H1 (cell line): ENCODE data around the gene CSNK2B. TPM values are rescaled to one million over a fixed set of nuclear protein-coding genes. Genes with fewer than 3 reads are reported as not detected.

Source experiments
- ASH2L ChIP-seq: fragments of 200-600, 300-600 bp; sonication (generic); IDR thresholded peaks from one replicate; pipeline ENCODE4 v1.7.1; 2017; ENCODE audit warnings: low read length
- BACH1 ChIP-seq: IDR thresholded peaks from 2 replicates; pipeline ENCODE4 v1.6.1; 2012; ENCODE audit warnings: low read length, improper control_type of control experiment
- BCL11A ChIP-seq, 2 experiments: IDR thresholded peaks; one replicate each; pipeline ENCODE4 v1.6.1; 2011; ENCODE audit warnings: low read depth in 2 of 2, low read length in 2 of 2, mild to moderate bottlenecking in 2 of 2
- CREB1 ChIP-seq: IDR thresholded peaks from 2 replicates; pipeline ENCODE4 v1.6.1; 2012; ENCODE audit warnings: inconsistent platforms
- CTCF ChIP-seq, 3 experiments: IDR thresholded peaks; 1 replicate in 2 of 3; 2 replicates in 1 of 3; pipeline versions ENCODE4 v1.5.1 to v1.6.1; 2011; ENCODE audit warnings: low read length in 3 of 3, mild to moderate bottlenecking in 3 of 3, inconsistent platforms in 2 of 3, low read depth in 1 of 3, moderate library complexity in 1 of 3; ENCODE audit not compliant: insufficient read depth in 1 of 3; ENCODE audit errors: control extremely low read depth in 1 of 3
- GABPA ChIP-seq: IDR thresholded peaks from 2 replicates; pipeline ENCODE4 v1.6.1; 2011; ENCODE audit warnings: mild to moderate bottlenecking, low read length, moderate library complexity, borderline replicate concordance; ENCODE audit not compliant: insufficient read depth
- HDAC6 ChIP-seq: IDR thresholded peaks from one replicate; pipeline ENCODE4 v1.7.1; 2012; ENCODE audit warnings: low read depth, mild to moderate bottlenecking, inconsistent platforms, low read length, moderate library complexity
- JUN ChIP-seq: IDR thresholded peaks from 2 replicates; pipeline ENCODE4 v1.6.1; 2011; ENCODE audit warnings: low read depth, mild to moderate bottlenecking, improper control_type of control experiment, low read length
- NANOG ChIP-seq: IDR thresholded peaks from 2 replicates; pipeline ENCODE4 v1.6.1; 2011; ENCODE audit warnings: low read length, low read depth, mild to moderate bottlenecking, inconsistent platforms; ENCODE audit not compliant: insufficient read depth, poor library complexity, severe bottlenecking
- POLR2AphosphoS5 ChIP-seq: IDR thresholded peaks from 2 replicates; pipeline ENCODE4 v1.6.1; 2011; ENCODE audit warnings: low read depth, low read length
- POU5F1 ChIP-seq: IDR thresholded peaks from 2 replicates; pipeline ENCODE4 v1.6.1; 2011; ENCODE audit warnings: low read depth, mild to moderate bottlenecking, low read length, moderate library complexity
- RAD21 ChIP-seq, 2 experiments: IDR thresholded peaks in 1 of 2; conservative IDR thresholded peaks in 1 of 2; 2 replicates each; pipeline ENCODE4 v1.6.1; 2011; ENCODE audit warnings: low read depth in 2 of 2, low read length in 2 of 2, improper control_type of control experiment in 1 of 2, inconsistent platforms in 1 of 2, mild to moderate bottlenecking in 1 of 2, moderate library complexity in 1 of 2
- RBBP5 ChIP-seq: IDR thresholded peaks from 2 replicates; pipeline ENCODE4 v1.7.1; 2012; ENCODE audit warnings: low read depth, mild to moderate bottlenecking, inconsistent platforms, low read length, moderate library complexity, borderline replicate concordance
- RFX5 ChIP-seq: IDR thresholded peaks from 2 replicates; pipeline ENCODE4 v1.6.1; 2011; ENCODE audit warnings: low read depth, low read length, improper control_type of control experiment, borderline replicate concordance
- RXRA ChIP-seq: IDR thresholded peaks from 2 replicates; pipeline ENCODE4 v1.6.1; 2011; ENCODE audit warnings: low read depth, mild to moderate bottlenecking, low read length, moderate library complexity; ENCODE audit not compliant: insufficient read depth
- SIRT6 ChIP-seq: IDR thresholded peaks from one replicate; pipeline ENCODE4 v1.7.1; 2012; ENCODE audit warnings: low read length, inconsistent platforms
- SP1 ChIP-seq: IDR thresholded peaks from 2 replicates; pipeline ENCODE4 v1.6.1; 2011; ENCODE audit warnings: low read depth, low read length
- SP4 ChIP-seq: IDR thresholded peaks from 2 replicates; pipeline ENCODE4 v1.6.1; 2012; ENCODE audit warnings: low read length, inconsistent platforms
- SRF ChIP-seq: IDR thresholded peaks from 2 replicates; pipeline ENCODE4 v1.6.1; 2011; ENCODE audit warnings: mild to moderate bottlenecking, low read depth, low read length, moderate library complexity
- TAF1 ChIP-seq: IDR thresholded peaks from 2 replicates; pipeline ENCODE4 v1.6.1; 2011; ENCODE audit warnings: mild to moderate bottlenecking, low read depth, low read length
- TAF7 ChIP-seq: optimal IDR thresholded peaks from 2 replicates; pipeline ENCODE3; 2011; ENCODE audit warnings: low read depth, mild to moderate bottlenecking, inconsistent platforms, low read length, moderate library complexity, borderline replicate concordance
- TBP ChIP-seq: IDR thresholded peaks from 2 replicates; pipeline ENCODE4 v1.6.1; 2011; ENCODE audit warnings: low read depth, low read length, improper control_type of control experiment
- TEAD4 ChIP-seq: IDR thresholded peaks from 2 replicates; pipeline ENCODE4 v1.6.1; 2012; ENCODE audit warnings: low read depth, low read length, inconsistent platforms, mixed read lengths
- ZNF274 ChIP-seq: IDR thresholded peaks from 2 replicates; pipeline ENCODE4 v1.7.0; 2012; ENCODE audit warnings: low read length, borderline replicate concordance; ENCODE audit errors: extremely low read depth
- polyA plus RNA-seq, 7 experiments: library from polyadenylated mRNA; depleted of rRNA in 3 of 7; stranded (reverse) in 5 of 7; unstranded in 2 of 7; fragments of >200 nt in 5 of 7; fragments of 200-250 nt in 2 of 7; gene quantifications; 1 replicate in 5 of 7; 2 replicates in 1 of 7; 4 replicates in 1 of 7; pipeline versions ENCODE4 v1.2.1 to v1.2.3, GENCODE V29; 2011 to 2013; ENCODE audit warnings: missing spikeins in 2 of 7, mixed read lengths in 2 of 7
- total RNA-seq: library from RNA; stranded (reverse); fragmentation: NEBNext Ultra II Directional; extraction: Animal tissue kit (Norgen Biotek cat#: 25700); gene quantifications from 2 replicates; pipeline ENCODE4 v1.2.1, GENCODE V29; 2021

Gene CSNK2B
- total and polyA plus RNA-seq, 2 of the 8 experiments (the other 6 are each of a cell fraction or from before 2014, with no cell fraction given), result 169 to 208 TPM

- TF ChIP-seq TBP (peak; percentile 67), TEAD4 (no peak; the same call in 1 of the 2 replicates), TAF1 (peak; percentile 85), ASH2L (no peak), RXRA (no peak), SIRT6 (no peak), POU5F1 (no peak), SRF (no peak), CTCF (IDR thresholded peaks at IDR 0.05; ENCODE audit: control extremely low read depth in 1 of 3, insufficient read depth in 1 of 3, low read depth in 1 of 3, low read length in 3 of 3) (no peak), SP4 (no peak; the same call in 1 of the 2 replicates), GABPA (no peak), RAD21 (IDR thresholded peaks at IDR 0.05 in 1 of 2, conservative IDR thresholded peaks at IDR 0.05 in 1 of 2; ENCODE audit: low read depth in 2 of 2, low read length in 2 of 2) (no peak), ZNF274 (no peak), JUN (no peak), BACH1 (no peak), HDAC6 (no peak), NANOG (no peak), TAF7 (no peak), RFX5 (no peak), CREB1 (peak; percentile 28; the same call in 1 of the 2 replicates), BCL11A (IDR thresholded peaks at IDR 0.05; ENCODE audit: low read depth in 2 of 2, low read length in 2 of 2) (no peak), RBBP5 (no peak), SP1 (no peak), POLR2AphosphoS5 (no peak; the same call in 1 of the 2 replicates)
Observed at GRCh38 chr6:31664790-31665500, 935 bp upstream of the CSNK2B start, which contains the start of gene GPANK1 (continued).
